ENCODE results near the gene ITGAX.
A peak's percentile ranks its signal among the peaks of the same experiment; 100 is the strongest.

ITGAX gene

DNA sequence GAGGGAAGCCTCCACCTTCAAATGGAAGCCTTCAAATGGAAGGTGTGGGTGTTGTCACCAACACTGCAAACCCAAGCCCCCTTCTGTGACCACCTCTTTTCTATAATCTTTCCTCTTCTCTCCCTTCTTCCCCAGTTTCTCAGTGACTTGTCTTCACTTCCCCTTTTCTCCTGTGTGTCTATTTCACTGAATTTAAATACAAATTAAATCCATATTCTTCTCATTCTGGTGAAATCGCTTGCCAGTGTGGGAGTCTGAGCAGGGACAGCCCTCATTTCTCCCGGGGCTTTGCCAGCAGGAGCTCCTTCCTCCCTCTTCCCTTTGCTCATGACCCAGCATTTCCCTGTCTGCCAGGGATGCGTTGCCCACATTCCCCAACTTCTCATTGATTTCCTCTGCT lies 6.4 kb upstream of the ITGAX start:
- no peak for DNase-seq

DNA sequence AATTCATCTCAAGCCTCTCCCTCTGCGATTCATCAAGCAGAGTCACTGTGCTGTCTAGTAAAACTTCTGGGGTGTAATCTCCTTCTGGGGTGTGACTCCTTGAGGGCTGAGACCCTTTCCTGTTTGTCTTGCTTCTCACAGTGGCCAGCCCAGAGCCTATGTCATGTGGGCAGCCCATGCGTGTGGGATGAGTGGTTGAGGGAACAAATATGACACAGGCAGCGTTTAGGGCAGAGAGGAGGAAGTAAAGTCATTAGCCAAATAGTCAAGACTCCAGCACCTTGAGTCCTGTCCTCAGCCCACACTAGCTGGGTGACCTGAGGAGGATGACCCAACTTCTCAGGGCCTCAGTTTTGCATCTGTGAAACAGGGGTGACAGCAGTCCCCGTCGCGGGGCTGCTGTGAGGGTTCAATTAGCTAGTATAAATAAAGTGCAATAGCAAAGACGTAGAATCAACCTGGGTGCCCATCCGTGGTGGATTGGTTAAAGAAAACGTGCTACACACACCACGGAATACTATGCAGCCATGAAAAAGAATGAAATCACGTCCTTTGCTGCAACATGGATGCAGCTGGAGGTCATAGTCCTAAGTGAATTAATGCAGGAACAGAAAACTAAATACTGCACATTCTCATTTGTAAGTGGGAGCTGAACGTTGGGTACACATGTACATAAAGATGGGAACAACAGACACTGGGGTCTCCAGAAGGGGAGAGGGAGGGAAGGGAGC lies 4.5 kb upstream of the ITGAX start:
- DNase-seq = peak in 3 of 56 donors; percentile 11 to 43 (median 34)

- no peak for DNase-seq
These were observed 3.6 kb upstream of the ITGAX start for GRCh38 chr16:31351246-31351941.

GRCh38 chr16:31351942-31352325 lies 3.0 kb upstream of the ITGAX start:
- peak in 3 of 56 donors; percentile 3 to 32 (median 20) for DNase-seq

DNA sequence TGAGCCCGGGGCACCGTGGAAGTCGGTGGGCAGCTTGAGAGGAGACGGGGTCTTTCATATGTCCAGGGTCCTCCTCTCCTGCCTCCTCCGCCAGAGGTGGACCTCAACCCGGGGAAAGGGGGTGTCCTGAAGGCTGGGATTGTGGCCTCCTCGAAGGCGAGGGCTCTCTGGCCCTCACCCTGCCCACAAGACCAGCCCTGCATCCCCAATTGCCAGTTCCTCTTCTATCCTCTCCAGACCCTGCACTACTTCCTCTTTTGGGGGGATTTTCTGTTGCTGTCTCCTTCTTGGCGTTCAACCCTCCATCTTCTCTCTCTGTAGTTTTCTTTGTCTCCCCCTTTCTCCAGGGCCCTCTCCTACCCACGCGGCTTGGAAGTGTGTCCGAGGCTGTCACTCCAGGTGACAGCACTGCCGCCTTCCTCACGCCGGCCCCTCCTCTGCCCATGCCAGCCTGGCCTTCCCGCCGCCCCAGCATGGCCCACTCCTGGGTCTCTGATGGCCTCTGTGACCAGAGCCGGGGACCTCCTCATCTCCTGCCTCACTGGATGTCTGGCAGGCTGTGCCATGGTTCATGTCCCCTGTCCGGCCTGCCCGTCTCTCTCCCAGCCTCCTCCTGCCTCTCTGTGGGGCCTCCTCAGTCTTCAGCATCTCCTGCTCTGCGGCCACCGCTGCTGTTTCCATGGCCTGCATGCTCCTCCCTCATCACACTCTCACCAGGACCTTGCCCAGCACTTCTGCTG lies 2.4 kb upstream of the ITGAX start:
- peak in 5 of 56 donors; percentile 1 to 32 (median 9) for DNase-seq

GRCh38 chr16:31355431-31356100 lies 590 bp downstream of the ITGAX start:
- DNase-seq = no peak

DNA sequence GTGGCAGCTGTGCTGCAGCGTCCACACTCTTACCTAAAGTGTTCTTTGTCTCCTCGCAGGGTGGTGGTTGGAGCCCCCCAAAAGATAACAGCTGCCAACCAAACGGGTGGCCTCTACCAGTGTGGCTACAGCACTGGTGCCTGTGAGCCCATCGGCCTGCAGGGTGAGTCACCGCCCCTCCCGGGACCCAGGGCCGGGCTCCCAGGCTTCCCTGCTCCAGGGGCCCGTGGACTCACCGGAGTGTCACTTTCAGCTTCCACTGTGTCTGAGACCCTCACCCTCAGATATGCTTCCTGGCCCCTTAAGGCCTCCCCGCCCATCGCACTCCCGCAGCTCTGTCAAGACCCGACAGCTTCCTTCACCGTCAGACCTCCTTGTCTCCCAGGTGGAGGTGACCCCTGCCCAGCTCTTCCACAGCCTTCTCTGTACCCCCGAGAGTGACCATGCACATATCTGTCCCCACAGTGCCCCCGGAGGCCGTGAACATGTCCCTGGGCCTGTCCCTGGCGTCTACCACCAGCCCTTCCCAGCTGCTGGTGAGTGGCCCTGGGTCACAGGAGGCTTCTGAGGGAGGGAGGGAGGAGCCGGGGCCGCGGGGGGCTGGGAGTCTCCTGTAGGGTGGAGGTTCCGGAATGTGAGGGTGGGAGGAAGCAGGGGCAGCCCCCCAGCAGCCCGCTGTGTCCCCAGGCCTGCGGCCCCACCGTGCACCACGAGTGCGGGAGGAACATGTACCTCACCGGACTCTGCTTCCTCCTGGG lies 1.8 kb downstream of the ITGAX start:
- no peak for DNase-seq

GRCh38 chr16:31357324-31358109 lies 2.5 kb downstream of the ITGAX start:
- peak in 1 of 56 donors; percentile 20 for DNase-seq

- no peak for DNase-seq
These were observed 5.3 kb downstream of the ITGAX start for GRCh38 chr16:31360251-31360650.

- no peak for DNase-seq
These were observed 6.5 kb downstream of the ITGAX start for GRCh38 chr16:31361201-31362110.

DNA sequence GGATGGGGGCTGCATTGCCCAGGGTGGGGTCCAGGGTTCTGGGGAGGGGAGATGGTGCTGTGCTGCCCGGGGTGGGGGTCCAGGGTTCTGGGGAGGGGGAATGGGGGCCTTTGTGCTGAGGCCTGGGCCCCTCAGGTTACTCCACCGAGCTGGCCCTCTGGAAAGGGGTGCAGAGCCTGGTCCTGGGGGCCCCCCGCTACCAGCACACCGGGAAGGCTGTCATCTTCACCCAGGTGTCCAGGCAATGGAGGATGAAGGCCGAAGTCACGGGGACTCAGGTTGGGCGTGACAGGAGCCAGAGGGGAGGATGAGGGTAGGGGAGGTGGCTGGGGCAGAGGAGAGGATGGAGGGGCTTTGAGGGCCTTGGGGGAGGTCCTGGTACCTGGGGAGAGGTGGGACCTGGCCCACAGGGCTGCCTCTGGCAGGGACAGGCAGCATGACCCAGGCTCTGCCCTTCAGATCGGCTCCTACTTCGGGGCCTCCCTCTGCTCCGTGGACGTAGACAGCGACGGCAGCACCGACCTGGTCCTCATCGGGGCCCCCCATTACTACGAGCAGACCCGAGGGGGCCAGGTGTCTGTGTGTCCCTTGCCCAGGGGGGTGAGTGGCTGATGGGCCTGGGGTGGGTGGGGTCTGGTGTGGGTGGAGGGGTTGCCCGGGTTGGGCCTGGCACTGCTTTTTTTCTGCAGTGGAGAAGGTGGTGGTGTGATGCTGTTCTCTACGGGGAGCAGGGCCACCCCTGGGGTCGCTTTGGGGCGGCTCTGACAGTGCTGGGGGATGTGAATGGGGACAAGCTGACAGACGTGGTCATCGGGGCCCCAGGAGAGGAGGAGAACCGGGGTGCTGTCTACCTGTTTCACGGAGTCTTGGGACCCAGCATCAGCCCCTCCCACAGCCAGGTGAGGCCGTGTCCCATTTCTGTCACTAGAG lies 7.8 kb downstream of the ITGAX start:
- DNase-seq = no peak

- no peak for DNase-seq
These were observed 8.7 kb downstream of the ITGAX start for GRCh38 chr16:31363721-31364120.

- no peak for DNase-seq
These were observed 9.4 kb downstream of the ITGAX start for GRCh38 chr16:31364421-31364820.

DNA sequence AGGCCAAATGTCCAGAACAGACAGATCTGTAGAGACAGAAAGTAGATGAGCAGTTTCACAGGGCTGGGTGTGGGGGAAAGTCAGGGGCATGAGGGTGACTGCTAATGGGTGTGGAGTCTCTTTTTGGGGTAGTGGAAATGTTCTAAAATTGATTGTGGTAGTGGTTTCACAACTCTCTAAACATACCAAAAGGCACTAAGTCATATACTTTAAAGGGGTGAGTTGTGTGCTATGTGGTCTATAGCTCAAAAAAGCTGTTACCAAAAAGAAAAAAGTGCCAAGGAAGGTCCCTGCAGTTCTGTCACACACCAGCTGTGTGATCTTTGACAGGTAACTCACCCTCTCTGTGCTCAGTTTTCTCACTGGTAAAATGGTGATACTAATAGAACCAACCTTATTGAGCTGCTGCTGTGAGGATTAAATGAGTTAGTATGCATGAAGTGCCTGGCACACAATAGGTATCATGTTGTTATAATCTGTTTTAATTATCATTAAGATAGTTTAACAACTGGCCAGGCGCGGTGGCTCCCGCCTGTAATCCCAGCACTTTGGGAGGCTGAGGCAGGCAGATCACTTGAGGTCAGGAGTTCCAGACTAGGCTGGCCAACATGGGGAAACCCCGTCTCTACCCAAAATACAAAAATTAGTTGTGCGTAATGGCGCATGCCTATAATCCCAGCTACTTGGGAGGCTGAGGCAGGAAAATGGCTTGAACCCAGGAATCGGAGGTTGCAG lies 10.3 kb downstream of the ITGAX start:
- no peak for DNase-seq

DNA sequence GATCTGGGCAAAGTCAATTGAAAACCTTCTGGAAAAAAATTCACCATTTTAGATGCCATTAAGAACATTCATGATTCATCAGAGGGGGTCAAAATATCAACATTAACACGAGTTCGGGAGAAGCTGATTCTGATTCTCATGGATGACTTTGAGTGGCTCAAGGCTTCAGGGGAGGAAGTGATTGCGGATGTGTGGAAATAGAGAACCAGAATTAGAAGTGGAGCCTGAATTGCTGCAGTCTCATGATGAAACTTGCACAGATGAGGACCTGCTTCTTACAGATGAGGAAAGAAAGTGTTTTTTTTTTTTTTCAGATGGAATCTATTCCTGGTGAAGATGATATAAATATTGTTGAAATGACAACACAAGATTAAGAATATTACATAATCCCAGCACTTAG lies 12.9 kb downstream of the ITGAX start:
- DNase-seq = peak in 1 of 56 donors; percentile 6

DNA sequence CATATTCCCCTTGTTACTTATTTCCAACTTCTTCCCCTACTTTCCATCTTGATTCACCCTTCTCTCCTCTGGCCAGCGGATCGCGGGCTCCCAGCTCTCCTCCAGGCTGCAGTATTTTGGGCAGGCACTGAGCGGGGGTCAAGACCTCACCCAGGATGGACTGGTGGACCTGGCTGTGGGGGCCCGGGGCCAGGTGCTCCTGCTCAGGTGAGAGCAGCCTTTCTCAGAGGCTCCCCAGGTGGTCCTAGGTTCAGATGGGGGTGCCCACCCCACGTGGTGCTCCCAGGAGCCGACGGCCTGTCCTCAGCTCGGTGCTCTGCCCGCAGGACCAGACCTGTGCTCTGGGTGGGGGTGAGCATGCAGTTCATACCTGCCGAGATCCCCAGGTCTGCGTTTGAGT lies 16.0 kb downstream of the ITGAX start:
- DNase-seq = no peak
